ENCODE data around the gene CEP57L1.

DNA sequence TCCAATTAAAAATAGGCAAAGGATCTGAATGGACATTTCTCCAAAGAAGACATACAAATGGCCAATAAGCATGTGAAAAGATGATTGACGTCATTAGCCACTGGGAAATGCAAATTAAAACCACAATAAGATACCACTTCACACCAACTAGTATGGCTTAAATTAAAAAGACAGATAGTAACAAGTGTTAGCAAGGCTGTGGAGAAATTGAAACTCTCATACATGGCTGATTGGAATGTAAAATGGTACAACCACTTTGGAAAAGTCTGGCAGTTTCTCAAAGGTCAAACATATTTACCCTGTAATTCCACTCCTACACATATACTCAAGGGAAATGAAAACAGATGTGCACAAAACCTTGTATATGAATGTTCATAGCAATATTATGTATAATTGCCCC, 83.6 kb downstream of the CEP57L1 start:
- TF ChIP-seq MYBL2 (IDR thresholded peaks at IDR 0.05; ENCODE audit: low read depth) (no peak), MYBL2 (CRISPR knock-in tag; IDR thresholded peaks at IDR 0.05; ENCODE audit: borderline replicate concordance) (no peak), CEBPB (tag; IDR thresholded peaks at IDR 0.05) (no peak), JUND (IDR thresholded peaks at IDR 0.05; ENCODE audit: borderline replicate concordance, low read depth, low read length) (no peak), JUND (tag; IDR thresholded peaks at IDR 0.05; ENCODE audit: borderline replicate concordance, low read depth, low read length) (no peak), ZNF79 (CRISPR knock-in tag; IDR thresholded peaks at IDR 0.05; ENCODE audit: low read depth) (no peak), FIP1L1 (IDR thresholded peaks at IDR 0.05; ENCODE audit: low read depth, low read length, poor library complexity, severe bottlenecking) (no peak), DIDO1 (tag; IDR thresholded peaks at IDR 0.05; ENCODE audit: low read depth) (no peak), NRF1 (conservative IDR thresholded peaks at IDR 0.05 in 1 of 2, IDR thresholded peaks at IDR 0.05 in 1 of 2) (no peak)
- TF ChIP-seq, protein P1, sequence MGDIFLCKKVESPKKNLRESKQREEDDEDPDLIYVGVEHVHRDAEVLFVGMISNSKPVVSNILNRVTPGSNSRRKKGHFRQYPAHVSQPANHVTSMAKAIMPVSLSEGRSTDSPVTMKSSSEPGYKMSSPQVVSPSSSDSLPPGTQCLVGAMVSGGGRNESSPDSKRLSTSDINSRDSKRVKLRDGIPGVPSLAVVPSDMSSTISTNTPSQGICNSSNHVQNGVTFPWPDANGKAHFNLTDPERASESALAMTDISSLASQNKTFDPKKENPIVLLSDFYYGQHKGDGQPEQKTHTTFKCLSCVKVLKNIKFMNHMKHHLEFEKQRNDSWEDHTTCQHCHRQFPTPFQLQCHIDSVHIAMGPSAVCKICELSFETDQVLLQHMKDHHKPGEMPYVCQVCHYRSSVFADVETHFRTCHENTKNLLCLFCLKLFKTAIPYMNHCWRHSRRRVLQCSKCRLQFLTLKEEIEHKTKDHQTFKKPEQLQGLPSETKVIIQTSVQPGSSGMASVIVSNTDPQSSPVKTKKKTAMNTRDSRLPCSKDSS (IDR thresholded peaks at IDR 0.05; ENCODE audit: low read depth, partially characterized antibody): no peak
- TF ChIP-seq, protein P2, sequence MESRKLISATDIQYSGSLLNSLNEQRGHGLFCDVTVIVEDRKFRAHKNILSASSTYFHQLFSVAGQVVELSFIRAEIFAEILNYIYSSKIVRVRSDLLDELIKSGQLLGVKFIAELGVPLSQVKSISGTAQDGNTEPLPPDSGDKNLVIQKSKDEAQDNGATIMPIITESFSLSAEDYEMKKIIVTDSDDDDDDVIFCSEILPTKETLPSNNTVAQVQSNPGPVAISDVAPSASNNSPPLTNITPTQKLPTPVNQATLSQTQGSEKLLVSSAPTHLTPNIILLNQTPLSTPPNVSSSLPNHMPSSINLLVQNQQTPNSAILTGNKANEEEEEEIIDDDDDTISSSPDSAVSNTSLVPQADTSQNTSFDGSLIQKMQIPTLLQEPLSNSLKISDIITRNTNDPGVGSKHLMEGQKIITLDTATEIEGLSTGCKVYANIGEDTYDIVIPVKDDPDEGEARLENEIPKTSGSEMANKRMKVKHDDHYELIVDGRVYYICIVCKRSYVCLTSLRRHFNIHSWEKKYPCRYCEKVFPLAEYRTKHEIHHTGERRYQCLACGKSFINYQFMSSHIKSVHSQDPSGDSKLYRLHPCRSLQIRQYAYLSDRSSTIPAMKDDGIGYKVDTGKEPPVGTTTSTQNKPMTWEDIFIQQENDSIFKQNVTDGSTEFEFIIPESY (CRISPR knock-in tag; IDR thresholded peaks at IDR 0.05): no peak
- TF ChIP-seq, protein P3, sequence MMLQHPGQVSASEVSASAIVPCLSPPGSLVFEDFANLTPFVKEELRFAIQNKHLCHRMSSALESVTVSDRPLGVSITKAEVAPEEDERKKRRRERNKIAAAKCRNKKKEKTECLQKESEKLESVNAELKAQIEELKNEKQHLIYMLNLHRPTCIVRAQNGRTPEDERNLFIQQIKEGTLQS (IDR thresholded peaks at IDR 0.05): no peak
- TF ChIP-seq, protein P3 (CRISPR knock-in tag; conservative IDR thresholded peaks at IDR 0.05): no peak
- TF ChIP-seq, protein P4, sequence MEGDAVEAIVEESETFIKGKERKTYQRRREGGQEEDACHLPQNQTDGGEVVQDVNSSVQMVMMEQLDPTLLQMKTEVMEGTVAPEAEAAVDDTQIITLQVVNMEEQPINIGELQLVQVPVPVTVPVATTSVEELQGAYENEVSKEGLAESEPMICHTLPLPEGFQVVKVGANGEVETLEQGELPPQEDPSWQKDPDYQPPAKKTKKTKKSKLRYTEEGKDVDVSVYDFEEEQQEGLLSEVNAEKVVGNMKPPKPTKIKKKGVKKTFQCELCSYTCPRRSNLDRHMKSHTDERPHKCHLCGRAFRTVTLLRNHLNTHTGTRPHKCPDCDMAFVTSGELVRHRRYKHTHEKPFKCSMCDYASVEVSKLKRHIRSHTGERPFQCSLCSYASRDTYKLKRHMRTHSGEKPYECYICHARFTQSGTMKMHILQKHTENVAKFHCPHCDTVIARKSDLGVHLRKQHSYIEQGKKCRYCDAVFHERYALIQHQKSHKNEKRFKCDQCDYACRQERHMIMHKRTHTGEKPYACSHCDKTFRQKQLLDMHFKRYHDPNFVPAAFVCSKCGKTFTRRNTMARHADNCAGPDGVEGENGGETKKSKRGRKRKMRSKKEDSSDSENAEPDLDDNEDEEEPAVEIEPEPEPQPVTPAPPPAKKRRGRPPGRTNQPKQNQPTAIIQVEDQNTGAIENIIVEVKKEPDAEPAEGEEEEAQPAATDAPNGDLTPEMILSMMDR (IDR thresholded peaks at IDR 0.05 in 2 of 3, conservative IDR thresholded peaks at IDR 0.05 in 1 of 3; ENCODE audit: insufficient read depth in 2 of 3, low read depth in 1 of 3, low read length in 3 of 3): no peak
